ENCODE measurements around the gene ATP8A1.

GRCh38 chr4:42458657-42459056 is 198.2 kb downstream of the ATP8A1 start:
- TF ChIP-seq CTCF (IDR thresholded peaks at IDR 0.05; ENCODE audit: poor library complexity, severe bottlenecking) (no peak), POLR2AphosphoS5 (IDR thresholded peaks at IDR 0.05) (no peak)
